NCI-H524 treated with DMSO at 0.1 percent for 48 hours (cell line): ENCODE results near the gene CALR3.
"Not testable (repeated sequence)": the region's sequence is repeated elsewhere in the genome, so short reads cannot be mapped to it uniquely, and the experiment has no call there.

Experiments used
- DNase-seq: peaks from one replicate; lab custom pipeline; 2025; lab: John Stamatoyannopoulos, UW

The CALR3 gene

DNA sequence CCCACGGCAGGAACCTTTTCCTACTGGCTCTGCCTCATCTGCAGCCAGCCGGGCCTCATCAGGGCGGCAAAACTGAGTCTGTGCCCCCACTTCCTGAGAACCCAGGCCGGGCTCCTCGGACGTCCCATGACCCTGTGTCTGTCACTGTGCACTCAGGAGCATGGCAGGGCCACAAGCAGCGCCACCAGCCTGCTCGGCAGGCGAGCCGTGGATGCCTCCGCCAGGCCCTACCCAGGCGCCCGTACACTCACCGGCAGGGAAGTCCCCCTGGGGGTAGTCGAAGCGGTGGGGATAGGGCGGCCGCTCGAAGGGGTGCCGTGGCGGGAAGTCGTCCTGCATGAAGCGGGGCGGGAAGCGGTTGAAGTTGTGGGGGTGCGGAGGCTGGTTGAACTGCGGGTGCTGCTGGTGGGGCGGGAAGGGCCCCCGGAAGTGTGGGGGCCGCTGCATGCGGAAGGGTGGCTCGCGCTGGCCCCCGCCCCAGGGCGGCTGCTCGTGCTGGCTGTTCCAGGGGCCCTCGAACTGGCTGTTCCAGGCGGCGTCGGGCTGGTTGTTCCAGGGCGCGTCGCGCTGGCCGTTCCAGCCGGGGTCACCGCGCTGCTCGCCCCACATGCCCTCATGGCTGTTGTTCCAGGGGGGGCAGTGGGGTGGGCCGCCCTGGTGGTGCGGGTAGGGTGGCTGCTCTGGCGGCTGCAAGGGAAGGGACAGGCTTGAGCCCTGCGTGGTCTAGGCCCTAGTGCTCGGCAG lies 29.2 kb upstream of the CALR3 start:
- no peak for DNase-seq

DNA sequence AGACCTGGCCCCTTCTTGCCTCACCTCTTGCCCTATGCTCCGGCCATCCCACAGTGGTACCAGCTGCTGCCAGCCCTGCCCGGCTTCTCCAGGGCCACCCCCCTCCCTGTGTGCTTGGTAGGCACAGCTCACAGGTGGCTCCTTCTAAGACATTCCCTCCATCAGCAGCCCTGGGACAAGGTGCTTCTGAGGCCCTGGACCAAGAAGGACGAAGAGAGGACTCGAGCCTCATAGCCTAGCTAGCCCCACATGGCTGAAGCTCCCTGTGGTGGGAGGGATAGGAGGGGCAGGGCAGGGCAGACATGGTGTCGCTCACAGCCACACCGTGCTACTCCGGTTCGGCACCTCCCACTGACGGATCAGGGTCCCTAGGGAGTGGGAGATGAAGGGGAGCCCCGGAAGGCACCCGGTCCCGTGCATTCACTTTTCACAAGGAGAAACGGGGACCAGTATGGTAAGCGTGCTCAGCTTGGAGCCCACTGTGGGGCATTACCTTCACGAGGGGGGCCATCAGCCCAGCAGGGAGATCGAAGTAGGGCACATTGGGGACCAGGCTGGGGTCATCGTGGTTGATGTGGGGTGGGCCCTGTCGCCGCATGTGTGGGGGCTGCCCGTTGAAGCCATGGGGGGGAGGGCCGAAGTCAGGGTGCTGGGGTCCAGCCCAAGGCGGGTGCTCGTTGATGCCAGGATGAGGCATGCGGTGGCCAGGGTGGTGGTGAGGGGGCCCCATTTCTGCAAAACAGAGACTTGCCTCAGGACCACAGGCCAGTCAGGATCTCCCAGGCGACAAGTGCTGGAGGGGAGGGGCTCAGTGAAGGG lies 26.8 kb upstream of the CALR3 start:
- DNase-seq = no peak

DNA sequence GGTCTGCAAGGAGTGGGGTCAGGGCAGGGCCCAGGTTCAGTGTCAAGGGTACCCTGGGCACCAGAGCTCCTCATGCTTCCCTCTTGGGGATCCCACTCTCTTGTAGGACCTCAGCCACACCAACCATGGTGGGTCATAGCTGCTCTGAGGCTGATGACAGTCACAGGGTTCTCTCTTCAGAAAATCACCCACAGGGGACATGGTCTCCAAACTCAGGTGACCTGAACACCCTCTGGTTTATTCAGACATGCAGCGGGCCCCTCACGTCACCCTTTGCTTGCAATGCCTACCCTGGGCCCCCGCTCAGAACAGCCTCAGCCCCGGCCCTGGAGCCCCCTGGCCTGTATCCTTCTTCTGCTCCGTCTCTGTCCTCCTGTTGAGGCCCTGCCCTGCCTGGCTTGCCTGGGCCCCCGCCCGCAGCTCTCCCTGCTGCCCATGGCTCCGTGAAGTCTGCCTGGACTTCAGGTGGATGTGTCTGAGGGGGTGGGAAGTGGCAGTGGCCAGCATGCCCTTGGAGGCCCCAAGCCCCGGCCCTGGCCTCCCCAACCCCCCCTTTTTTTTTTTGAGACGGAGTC lies 25.8 kb upstream of the CALR3 start:
- DNase-seq = no peak

DNA sequence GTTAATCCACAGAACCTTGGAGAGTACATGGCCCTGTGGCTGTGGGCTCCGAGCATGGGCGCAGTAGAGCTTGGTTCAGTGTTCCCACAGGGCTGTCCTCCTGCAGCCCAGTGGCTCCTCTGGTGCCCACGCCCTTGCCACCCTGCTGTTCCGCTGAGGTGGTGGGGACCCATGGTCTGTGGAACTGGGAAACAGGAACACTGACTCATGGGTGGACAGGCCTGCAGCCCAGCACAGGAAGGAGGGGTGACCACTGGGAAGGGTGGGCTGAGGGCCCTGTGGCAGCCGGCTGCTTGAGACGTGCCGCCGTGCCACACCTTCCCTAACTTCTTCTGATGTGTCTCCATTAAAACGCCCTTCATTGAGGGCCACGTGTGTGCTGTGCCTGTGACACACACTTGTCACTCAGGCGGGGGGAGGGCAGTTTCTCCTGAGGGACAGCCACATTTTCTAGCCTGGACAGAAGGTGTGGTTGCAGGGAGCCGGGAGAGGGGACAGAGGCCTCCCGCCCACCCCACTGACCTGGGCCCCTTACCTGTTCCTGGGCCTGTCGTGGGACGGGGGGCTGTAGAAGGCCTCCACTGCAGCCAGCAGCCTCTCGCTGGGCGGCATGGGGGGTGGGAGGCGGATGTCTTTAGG lies 25.1 kb upstream of the CALR3 start:
- no peak for DNase-seq

DNA sequence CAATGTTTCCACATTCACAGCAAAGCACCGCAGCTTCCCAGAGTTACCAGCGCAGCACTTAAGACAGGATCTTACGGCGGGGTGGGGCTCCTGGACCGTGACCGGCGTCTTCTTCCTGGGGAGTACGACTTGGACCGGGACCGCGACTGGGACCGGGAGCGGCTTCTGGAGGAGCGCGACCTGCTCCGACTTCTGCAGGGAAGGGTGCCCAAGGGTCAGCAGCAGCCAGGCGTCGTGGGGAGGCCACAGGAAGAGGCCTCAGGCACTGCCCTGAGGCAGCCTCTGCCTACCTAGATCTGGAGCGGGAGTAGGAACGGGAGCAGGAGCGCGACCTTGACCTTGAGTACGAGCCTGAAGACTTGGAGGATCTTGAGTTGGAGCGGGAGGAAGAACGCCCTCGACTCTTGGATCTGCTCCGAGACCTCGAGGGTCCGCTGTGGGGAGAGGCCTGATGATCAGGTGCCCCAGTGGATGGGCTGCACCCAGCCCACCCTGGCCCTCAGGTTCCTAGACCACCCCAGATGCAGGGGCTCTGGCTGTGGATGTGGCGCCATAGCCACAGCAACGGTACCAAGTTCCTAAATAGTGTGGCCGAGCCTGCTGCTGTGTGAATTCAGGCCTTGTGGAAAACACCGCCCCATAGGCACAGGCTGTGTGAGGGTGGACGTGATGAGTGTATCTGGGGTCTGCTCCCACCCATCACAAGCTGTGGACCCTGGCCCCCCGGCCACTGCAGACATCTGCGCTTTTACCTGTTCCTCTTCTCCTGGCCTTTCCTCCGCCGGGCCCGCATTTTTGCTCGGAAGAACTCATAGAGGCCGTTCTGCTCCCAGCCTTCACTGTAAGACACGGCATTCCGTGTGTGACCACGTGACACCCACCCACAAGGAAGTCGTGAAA lies 24.4 kb upstream of the CALR3 start:
- DNase-seq = no peak

DNA sequence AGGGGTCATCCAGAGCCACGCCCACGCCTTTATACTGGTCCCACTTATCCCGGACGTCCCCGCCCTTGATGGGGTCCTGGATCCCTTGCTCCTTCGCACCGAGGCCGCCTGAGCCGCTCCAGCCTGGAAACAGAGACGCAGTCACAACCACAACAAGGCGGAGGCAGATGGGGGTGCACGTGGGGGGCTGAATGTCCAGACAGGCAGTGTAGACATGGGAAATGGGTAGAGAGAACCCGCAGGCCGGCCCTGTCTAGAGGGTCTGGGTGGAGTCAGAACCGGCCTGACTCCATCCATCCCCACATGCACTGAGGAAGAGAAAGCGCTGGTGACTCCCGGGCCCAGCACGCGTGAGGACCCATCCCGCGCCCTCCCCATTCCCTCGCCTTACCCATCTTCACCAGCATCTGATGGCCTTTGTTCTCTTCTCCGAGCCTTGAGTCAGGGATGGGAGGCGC lies 23.3 kb upstream of the CALR3 start:
- no peak for DNase-seq

DNA sequence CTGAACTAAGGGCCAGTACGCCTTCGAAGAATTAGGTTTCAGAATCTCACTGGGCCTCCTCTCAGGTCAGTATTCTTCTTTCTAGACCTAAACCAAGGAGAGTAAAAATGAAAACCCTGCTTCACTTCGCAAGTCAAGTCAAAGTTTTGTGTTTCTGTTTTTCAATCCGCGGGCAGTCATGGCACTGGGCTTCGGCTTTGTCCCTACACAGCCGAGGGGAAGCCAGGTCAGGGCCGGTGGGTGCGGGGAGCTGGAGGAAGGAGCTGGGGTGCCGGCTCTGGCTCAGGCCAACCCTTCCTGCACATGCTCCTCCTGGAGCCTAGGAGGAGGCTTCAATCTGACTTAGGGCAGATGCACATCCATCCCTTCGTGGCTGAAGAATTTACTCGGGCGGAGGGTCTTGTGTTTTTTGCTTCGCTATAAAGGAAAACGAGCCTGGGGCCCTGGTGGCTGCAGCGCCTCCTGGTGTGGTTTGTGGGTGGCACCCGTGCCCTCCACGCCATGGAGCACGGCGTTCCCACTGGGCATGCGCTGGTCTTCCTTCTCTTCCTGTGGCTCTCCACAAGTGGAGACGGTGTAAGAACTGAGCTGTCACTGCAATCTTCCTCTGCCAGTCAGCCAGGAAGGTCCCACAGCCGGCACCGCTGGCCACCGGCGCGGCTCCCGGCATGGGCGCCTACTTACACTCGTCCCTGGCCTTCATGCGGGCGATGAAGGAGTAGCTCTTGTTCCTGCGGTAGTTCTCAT lies 22.7 kb upstream of the CALR3 start:
- no peak for DNase-seq

DNA sequence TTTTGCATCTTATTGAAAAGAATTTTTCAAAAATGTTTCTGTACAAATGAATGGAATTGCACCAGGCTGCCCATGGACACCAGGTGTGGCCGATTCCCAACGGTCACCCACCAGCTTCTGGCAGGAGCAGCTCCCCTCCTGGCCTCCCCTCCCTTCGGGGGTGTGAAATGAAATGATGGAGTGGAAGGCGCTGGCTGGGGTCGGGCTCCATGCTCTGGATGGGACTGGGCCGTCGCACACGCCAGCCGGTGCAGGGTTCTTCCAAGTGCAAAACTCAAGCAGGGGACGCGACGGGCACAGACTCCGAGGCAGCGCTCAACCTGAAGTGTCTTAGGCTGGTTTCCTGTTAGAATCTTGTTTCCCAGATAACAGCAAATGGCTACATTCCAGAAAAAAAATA lies 22.1 kb upstream of the CALR3 start:
- DNase-seq = no peak

DNA sequence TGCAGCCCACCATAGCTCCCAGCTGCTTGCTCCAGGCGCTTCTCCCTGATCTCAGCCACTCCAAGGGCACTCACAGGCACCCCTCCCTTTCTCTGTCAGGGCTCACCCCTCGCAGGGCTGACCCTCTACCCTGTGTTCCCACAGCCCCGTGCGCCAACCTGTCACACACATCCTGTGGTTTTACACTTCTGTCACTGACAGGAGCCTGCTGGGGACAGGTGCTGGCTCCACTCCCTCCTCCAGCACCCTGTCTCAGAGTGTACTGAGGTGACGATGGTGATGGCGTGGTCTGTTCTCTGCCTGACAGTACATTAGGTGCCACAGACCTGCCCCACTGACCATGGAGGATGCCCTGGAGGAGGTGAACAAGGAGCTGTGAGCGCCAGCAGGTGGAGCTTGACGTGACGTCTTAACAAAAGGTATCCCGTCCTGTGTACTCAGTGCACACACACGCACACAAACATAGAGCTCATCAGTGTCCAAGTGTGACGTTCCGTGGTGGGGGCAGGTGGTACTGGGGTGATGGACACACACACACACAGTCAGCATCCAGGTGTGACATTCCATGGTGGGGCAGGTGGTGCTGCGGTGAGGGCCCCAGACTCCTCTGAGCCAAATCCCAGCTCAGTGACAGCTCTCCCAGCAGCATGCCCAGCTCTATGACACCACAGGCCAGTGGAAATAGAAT lies 21.1 kb upstream of the CALR3 start:
- DNase-seq = no peak

DNA sequence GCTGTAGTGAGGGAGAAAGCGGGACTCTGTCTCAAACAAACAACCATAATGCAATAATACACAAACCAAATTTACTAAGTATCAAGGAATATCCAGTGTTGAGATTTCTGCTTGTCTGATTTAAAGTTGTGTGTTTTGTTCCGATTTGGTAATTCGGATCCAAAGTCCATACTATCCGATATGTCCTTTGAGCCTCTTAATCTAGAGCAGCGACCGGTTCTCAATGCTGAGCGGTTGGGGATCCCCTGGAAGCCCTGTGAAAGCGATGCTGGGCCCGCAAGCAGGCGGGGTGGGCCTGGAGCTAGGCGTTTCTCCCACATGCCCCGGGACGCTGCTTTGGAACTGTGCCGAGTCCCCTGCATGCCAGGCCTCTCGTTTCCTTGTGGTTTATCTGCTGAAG lies 20.4 kb upstream of the CALR3 start:
- DNase-seq = no peak

DNA sequence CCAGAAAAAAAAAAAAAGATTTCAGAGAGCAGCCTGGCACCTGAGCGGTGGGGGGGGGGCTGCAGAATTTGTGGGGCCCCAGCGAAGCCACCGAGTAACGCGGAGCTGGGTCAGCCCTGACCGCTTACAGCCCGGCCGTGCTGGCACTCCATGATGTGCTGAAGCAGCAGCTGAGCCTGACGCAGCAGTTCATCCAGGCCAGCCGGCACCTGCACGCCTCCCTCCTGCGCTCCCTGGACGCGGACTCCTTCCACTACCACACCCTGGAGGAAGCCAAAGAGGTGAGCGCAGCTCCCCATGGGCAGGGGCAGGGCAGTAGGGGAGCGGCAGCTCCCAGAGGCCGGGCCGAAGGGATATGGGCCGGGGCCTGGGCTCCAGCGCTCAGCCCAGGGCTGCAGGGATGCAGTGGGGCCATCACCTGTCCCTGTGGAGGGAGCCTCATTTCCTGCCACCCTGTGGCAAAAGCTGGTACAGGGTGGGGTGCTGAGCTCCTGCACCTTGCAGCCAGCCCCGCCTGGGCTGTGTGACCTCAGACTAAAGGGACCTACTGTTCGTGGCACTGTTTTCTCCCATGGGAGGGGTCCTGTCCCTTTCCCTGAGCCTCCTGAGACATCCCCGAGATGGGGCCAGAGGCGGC lies 18.5 kb upstream of the CALR3 start:
- DNase-seq = no peak

DNA sequence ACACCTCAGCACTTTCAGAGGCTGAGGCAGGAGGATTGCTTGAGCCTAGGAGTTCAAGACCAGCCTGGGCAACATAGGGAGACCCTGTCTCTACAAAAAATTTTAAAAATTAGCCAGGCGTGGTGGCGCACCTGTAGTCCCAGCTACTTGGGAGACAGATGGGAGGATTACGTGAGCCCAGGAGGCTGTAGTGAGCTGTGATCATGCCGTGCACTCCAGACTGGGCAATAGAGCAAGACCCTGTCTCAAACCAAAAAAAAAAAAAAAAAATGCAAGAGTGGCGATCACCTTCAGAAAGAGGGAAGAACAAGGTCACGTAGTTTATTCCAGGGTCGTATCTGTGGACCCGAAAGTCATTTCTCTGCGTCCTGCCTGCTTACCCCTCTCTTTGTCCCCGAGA lies 16.6 kb upstream of the CALR3 start:
- DNase-seq = not testable (repeated sequence)

DNA sequence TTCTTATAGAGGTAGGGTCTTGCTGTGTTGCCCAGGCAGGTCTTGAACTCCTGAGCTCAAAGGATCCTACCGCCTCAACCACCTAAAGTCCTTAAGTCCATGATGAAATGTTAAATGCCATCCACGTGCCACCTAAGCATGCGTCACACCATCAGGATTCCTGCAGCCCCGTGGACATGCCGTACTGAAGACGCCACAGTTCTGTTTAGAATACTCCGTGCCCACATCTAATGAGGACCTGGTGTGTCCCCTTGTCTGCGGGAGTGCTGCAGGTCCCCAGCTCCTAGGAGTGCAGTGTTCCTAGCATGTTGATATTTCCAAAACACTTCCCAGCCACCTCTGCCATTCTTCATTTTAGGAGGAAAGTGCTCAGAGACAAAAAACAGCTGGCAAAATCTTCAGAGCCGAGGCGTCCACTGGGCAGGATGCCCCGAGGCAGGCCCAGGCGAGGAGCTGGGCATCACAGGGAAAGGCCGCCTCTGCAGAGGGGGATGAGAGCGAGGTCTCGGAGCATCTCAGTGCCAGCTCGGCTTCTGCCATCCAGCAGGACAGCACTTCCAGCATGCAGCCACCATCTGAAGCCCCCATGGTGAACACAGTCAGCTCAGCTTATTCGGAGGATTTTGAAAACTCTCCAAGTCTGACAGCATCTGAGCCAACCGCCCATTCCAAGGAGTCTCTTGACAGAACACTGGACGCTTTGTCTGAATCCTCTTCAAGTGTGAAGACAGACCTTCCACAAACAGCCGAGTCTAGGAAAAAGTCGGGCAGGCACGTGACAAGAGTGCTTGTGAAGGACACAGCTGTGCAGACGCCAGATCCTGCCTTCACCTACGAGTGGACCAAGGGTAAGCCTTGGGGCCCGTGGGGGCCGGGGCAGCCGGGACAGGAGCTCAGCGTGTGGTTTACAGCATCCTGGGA lies 13.4 kb upstream of the CALR3 start:
- DNase-seq = no peak

DNA sequence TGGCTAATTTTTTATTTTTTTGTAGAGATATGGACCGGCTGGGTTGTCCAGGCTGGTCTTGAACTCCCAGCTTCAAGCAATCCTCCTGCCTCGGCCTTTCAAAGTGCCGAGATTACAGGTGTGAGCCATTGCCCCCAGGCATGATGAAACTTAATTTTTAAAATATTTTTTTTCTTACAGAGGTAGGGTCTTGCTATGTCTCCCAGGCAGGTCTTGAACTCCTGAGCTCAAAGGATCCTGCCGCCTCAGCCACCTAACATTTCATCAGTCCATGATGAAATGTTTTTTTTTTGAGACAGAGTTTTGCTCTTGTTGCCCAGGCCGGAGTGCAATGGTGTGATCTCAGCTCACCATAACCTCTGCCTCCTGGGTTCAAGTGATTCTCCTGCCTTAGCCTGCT lies 12.6 kb upstream of the CALR3 start:
- no peak for DNase-seq

DNA sequence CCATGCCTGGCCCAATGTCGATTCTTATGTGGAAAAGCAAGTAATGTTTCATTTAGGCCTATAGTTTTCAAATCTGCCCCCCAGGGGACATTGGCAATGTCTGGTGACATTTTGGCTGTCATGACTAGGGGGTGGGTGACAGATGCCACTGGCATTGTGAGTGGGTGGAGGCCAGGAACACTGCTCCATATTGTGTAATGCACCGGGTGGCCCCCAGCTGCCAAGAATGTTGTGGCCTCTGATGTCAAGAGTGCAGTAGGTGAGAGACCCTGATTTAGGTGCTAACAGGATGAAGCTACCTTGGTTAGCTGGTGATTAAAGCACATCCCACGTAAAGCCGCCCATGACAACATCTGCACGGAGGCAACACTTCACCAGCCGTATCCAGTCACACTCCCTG lies 11.0 kb upstream of the CALR3 start:
- no peak for DNase-seq

DNA sequence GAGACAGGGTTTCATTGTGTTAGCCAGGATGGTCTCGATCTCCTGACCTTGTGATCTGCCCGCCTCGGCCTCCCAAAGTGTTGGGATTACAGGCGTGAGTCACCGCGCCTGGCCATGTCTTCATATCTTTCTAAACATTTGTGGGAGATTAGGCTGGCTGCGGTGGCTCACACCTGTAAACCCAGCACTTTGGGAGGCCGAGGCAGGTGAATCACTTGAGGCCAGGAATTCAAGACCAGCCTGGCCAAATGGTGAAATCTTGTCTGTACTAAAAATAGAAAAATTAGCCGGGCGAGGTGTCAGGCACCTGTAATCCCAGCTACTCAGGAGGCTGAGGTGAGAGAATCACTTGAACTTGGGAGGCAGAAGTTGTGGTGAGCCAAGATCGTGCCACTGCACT lies 10.2 kb upstream of the CALR3 start:
- not testable (repeated sequence) for DNase-seq

DNA sequence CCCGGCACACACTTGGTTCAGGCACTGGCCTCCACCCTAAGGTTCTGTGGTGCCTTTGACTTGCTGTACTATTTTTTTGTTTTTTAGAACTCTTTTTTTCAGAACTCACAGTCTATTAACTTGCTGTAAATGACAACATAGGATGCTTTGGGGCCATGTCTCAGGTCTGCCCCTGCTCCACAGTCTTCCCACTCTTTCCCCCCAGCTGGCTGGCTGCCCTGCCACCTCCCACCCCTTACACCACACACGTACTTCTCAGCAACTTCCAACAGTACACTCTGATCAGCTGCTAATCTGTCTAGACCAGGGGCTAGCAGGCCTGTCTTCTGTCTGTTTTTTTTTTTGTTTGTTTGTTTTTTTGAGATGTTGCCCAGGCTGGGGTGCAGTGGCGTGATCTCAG lies 8.3 kb upstream of the CALR3 start:
- no peak for DNase-seq

DNA sequence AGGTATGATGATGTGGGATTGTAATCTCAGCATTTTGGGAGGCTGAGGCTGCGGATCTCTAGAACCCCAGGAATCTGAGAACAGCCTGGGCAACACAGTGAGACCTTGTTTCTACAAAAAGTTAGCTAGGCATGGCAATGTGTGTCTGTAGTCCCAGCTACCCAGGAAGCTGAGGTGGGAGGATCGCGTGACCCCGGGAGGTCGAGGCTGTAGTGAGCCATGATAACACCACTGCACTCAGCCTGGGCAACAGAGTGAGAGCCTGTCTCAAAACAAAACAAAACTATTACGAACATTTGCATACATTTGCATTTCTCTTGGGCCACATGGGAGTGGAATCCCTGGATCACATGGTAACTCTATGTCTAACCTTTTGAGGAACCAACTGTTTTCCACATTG lies 1.9 kb upstream of the CALR3 start:
- DNase-seq = no peak

DNA sequence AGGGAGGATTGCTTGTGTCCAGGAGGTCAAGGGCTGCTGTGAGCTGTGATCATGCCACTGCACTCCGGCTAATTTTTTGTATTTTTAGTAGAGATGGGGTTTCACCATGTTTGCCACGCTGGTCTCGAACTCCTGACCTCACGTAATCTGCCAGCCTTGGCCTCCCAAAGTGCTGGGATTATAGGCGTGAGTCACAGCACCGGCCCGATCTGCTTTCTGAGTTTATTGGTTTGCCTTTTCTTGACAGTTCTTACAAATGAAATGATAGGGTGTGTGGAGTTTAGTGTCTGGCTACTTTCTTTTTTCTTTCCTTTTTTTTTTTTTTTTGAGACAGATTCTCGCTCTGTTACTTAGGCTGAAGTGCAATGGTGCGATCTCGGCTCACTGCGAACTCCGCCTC lies 1.1 kb upstream of the CALR3 start:
- DNase-seq = no peak
